Upper lobe of left lung (tissue), 6 donors: ENCODE data around the gene TOMM40L. TPM values are rescaled to one million over a fixed set of nuclear protein-coding genes. Genes with fewer than 3 reads are reported as not detected.

Experiments used
- ATAC-seq, 2 donors: fragments of 200-7000 bp; cut with Tn5 transposase; one replicate each; pipeline ENCODE4 v1.9.1; 2022; ENCODE audit warnings: mild to moderate bottlenecking in 2 of 2, moderate library complexity in 2 of 2; ENCODE audit not compliant: low FRiP score in 2 of 2
- DNase-seq, 2 donors: peaks; one replicate each; pipeline ENCODE4 v3.0.0-alpha.2; 2019 to 2020
- H3K27ac ChIP-seq, 4 donors: fragments of 200-600 bp; sonication (generic); one replicate each; pipeline ENCODE4 v1.5.1; 2016 to 2019
- H3K27me3 ChIP-seq, 4 donors: fragments of 200-600 bp; sonication (generic); one replicate each; pipeline ENCODE4 v1.5.1; 2017 to 2019
- H3K36me3 ChIP-seq, 4 donors: fragments of 200-600 bp; sonication (generic); one replicate each; pipeline ENCODE4 v1.5.1; 2016 to 2019
- H3K4me1 ChIP-seq, 4 donors: fragments of 200-600 bp; sonication (generic); one replicate each; pipeline ENCODE4 v1.5.1; 2018 to 2019
- H3K4me3 ChIP-seq, 4 donors: fragments of 200-600 bp; sonication (generic); one replicate each; pipeline ENCODE4 v1.5.1; 2017 to 2019; ENCODE audit warnings: mild to moderate bottlenecking in 2 of 4, moderate library complexity in 1 of 4
- H3K9me3 ChIP-seq, 4 donors: fragments of 200-600 bp; sonication (generic); one replicate each; pipeline ENCODE4 v1.5.1; 2018 to 2019
- CTCF ChIP-seq, 6 experiments: fragments of 450-650 bp in 4 of 6; fragments of 200-600 bp in 2 of 6; sonication (generic) in 2 of 6; IDR thresholded peaks; one replicate each; pipeline ENCODE4 v1.5.1; 2016 to 2019; ENCODE audit warnings: antibody characterized with exemption in 6 of 6
- EP300 ChIP-seq, 4 donors: sonication (generic); formaldehyde crosslinking; IDR thresholded peaks; one replicate each; pipeline ENCODE4 v1.5.1; 2017; ENCODE audit warnings: antibody characterized with exemption in 4 of 4, control low read depth in 2 of 4
- POLR2A ChIP-seq, 4 donors: fragments of 450-650 bp; IDR thresholded peaks; one replicate each; pipeline ENCODE4 v1.5.1; 2016 to 2017; ENCODE audit warnings: antibody characterized with exemption in 4 of 4, mild to moderate bottlenecking in 2 of 4
- POLR2AphosphoS5 ChIP-seq, 2 donors: sonication (generic); formaldehyde crosslinking; IDR thresholded peaks; one replicate each; pipeline ENCODE4 v1.5.1; 2017; ENCODE audit warnings: antibody characterized with exemption in 2 of 2
- WGBS, 2 donors: methylation state at CpG; one replicate each; pipeline ENCODE4 v1.1.5; 2017 to 2018; 5-methylcytosine and 5-hydroxymethylcytosine counted together
- total RNA-seq, 6 donors: library from RNA; depleted of rRNA in 4 of 6; stranded (reverse); fragments of >200 nt in 4 of 6; gene quantifications; one replicate each; pipeline versions ENCODE4 v1.1.0 to v1.2.1, GENCODE V29; 2016 to 2021
- donor health status: DM: no; HTN: no; CAD: no; lungs with moderate emphysema.
- donor health status: DM: no; HTN: yes; CAD: no; lungs with severe emphysema.

TOMM40L gene
- total RNA-seq, 6 donors from 2014 or later: 3.1 to 14.4 (median 9.9) TPM

GRCh38 chr1:161192476-161193465 lies 33.1 kb upstream of the TOMM40L start:
- H3K27ac ChIP-seq: peak overlapping the region in 1 of 4 donors; percentile 3
- peak; percentile 50 to 64 for DNase-seq
- H3K9me3 ChIP-seq: no peaks in the 10 kb centered on the region
- TF ChIP-seq POLR2AphosphoS5 (IDR thresholded peaks at IDR 0.05): peak in 1 of 2 donors; percentile 17
- TF ChIP-seq EP300 (IDR thresholded peaks at IDR 0.05): peak in 1 of 4 donors; percentile 9
- TF ChIP-seq POLR2A (IDR thresholded peaks at IDR 0.05): no peak
- TF ChIP-seq CTCF (IDR thresholded peaks at IDR 0.05): peak; percentile 78 to 92 (median 81)
- no peaks in the 10 kb centered on the region for H3K27me3 ChIP-seq
- peaks cover 4 to 16% (median 6%) of the 10 kb centered on the region in 4 donors for H3K4me1 ChIP-seq
- H3K4me3 ChIP-seq: no peak overlapping the region
- peaks cover 0 to 10% (median 0%) of the 10 kb centered on the region in 4 donors for H3K36me3 ChIP-seq
- WGBS, 2 donors: 37 to 62% methylated on average over 7 to 15 of the region's 15 CpGs
- ATAC-seq: peak; percentile 72 to 77

- WGBS, 2 donors: 86 to 91% methylated on average over 9 to 17 of the region's 21 CpGs
- peak in 1 of 2 donors; percentile 82 for DNase-seq
Observed at GRCh38 chr1:161193561-161194235, 32.2 kb upstream of the TOMM40L start.

GRCh38 chr1:161195171-161195570 lies 30.7 kb upstream of the TOMM40L start:
- ATAC-seq: no peak
- H3K36me3 ChIP-seq: peaks cover 0 to 10% (median 0%) of the 10 kb centered on the region in 4 donors
- no peak overlapping the region for H3K27ac ChIP-seq
- H3K4me1 ChIP-seq: peaks cover 14 to 40% (median 25%) of the 10 kb centered on the region in 4 donors
- TF ChIP-seq EP300 (IDR thresholded peaks at IDR 0.05) (no peak), POLR2A (IDR thresholded peaks at IDR 0.05) (no peak), CTCF (IDR thresholded peaks at IDR 0.05) (no peak), POLR2AphosphoS5 (IDR thresholded peaks at IDR 0.05) (no peak)
- no peaks in the 10 kb centered on the region for H3K9me3 ChIP-seq
- no peaks in the 10 kb centered on the region for H3K27me3 ChIP-seq
- H3K4me3 ChIP-seq: no peak overlapping the region
- WGBS, 2 donors: 69 to 76% methylated on average over 4 of the region's 4 CpGs
- no peak for DNase-seq

More at GRCh38 chr1:161193561-161194235, 32.2 kb upstream of the TOMM40L start:
- H3K27me3 ChIP-seq: no peaks in the 10 kb centered on the region
- H3K4me1 ChIP-seq: peaks cover 5 to 25% (median 13%) of the 10 kb centered on the region in 4 donors
- no peak for ATAC-seq
- peaks cover 0 to 10% (median 0%) of the 10 kb centered on the region in 4 donors for H3K36me3 ChIP-seq
- no peaks in the 10 kb centered on the region for H3K9me3 ChIP-seq
- no peak overlapping the region for H3K4me3 ChIP-seq
- H3K27ac ChIP-seq: no peak overlapping the region
- TF ChIP-seq EP300 (IDR thresholded peaks at IDR 0.05): no peak
- no peak for TF ChIP-seq POLR2A (IDR thresholded peaks at IDR 0.05)
- no peak for TF ChIP-seq CTCF (IDR thresholded peaks at IDR 0.05)
- no peak for TF ChIP-seq POLR2AphosphoS5 (IDR thresholded peaks at IDR 0.05)

- DNase-seq: no peak
- Histone ChIP-seq H3K27ac (peak overlapping the region in 1 of 4 donors; percentile 97), H3K4me3 (peak overlapping the region in 1 of 4 donors; percentile 39)
Observed at GRCh38 chr1:161196111-161196510, 29.7 kb upstream of the TOMM40L start.

More at GRCh38 chr1:161196111-161196510, 29.7 kb upstream of the TOMM40L start:
- H3K4me1 ChIP-seq: peaks cover 23 to 49% (median 34%) of the 10 kb centered on the region in 4 donors
- 98 to 100% methylated on average over 2 to 7 of the region's 7 CpGs for WGBS, 2 donors
- TF ChIP-seq POLR2A (IDR thresholded peaks at IDR 0.05): no peak
- no peak for TF ChIP-seq CTCF (IDR thresholded peaks at IDR 0.05)
- TF ChIP-seq POLR2AphosphoS5 (IDR thresholded peaks at IDR 0.05): no peak
- TF ChIP-seq EP300 (IDR thresholded peaks at IDR 0.05): no peak
- H3K9me3 ChIP-seq: no peaks in the 10 kb centered on the region
- no peak for ATAC-seq
- peaks cover 0 to 9% (median 0%) of the 10 kb centered on the region in 4 donors for H3K36me3 ChIP-seq
- H3K27me3 ChIP-seq: no peaks in the 10 kb centered on the region
